Kidney glomerular epithelial cell (primary cell): ENCODE measurements around the gene KCNQ1.
A peak's percentile ranks its signal among the peaks of the same experiment; 100 is the strongest.

Experiments used
- DNase-seq: peaks from one replicate; lab custom pipeline; 2025; lab: John Stamatoyannopoulos, UW

The KCNQ1 gene, protein sequence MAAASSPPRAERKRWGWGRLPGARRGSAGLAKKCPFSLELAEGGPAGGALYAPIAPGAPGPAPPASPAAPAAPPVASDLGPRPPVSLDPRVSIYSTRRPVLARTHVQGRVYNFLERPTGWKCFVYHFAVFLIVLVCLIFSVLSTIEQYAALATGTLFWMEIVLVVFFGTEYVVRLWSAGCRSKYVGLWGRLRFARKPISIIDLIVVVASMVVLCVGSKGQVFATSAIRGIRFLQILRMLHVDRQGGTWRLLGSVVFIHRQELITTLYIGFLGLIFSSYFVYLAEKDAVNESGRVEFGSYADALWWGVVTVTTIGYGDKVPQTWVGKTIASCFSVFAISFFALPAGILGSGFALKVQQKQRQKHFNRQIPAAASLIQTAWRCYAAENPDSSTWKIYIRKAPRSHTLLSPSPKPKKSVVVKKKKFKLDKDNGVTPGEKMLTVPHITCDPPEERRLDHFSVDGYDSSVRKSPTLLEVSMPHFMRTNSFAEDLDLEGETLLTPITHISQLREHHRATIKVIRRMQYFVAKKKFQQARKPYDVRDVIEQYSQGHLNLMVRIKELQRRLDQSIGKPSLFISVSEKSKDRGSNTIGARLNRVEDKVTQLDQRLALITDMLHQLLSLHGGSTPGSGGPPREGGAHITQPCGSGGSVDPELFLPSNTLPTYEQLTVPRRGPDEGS

GRCh38 chr11:2444821-2445745 lies at the start of gene KCNQ1:
Gene KCNQ1 (plus strand): TSS chr11:2445008. CDS start chr11:2445099, 91 bp downstream.
- DNase-seq, result no peak

- no peak for DNase-seq
These were observed 49.5 kb upstream of the KCNQ1 start for GRCh38 chr11:2395211-2395730.

DNA sequence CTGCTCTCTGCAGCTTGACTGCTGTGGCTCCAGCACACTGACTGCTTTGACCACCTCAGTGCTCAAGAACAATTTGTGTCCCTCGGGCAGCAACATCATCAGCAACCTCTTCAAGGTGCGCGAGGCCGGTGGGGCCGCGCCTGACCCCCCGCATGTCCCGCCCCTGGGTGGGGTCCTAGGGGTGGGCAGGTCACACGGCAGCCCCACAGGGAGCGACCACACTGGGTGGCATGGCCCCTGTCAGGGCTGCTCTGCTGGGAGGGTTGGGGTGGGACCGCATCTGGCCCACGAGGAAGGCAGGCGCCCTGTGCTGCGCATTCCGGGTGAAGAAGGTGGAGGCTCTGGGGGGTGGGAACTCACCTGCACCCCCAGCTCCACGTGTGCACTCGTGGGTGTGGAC lies 49.0 kb upstream of the KCNQ1 start:
- DNase-seq, result no peak

GRCh38 chr11:2396471-2396870 lies 48.3 kb upstream of the KCNQ1 start:
- DNase-seq, result no peak

- no peak for DNase-seq
These were observed 47.8 kb upstream of the KCNQ1 start for GRCh38 chr11:2397005-2397404.

- no peak for DNase-seq
These were observed 46.0 kb upstream of the KCNQ1 start for GRCh38 chr11:2398664-2399355.

DNA sequence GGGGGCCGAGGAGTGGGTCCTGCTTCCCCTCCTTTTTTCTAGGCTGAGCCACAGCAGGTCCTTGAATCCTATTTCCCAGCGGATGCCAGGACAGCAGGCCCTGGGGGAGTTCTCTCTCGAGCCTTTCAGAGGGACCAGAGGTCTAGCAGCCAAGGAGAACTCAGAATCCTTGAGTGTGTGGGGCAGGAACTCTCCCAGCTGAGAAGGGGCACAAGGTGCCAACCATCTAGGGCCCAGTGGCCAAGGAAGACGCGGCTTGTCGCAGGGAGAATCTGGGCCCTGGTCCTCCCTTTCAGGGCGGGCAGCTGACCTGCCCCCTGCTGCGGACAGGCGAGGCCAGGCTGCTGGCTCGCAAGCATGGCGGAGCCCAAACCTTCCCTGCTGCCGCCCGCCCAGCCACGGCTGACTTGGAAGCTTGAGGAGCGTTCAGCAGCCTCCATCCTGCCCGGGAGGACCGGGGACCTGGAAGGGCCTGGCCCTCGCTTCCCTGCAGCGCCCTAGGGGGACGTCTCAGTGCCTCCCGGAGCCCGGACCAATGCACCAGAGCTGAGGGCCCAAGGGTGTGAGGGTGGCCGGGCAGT lies 45.2 kb upstream of the KCNQ1 start:
- DNase-seq, result no peak

- peak; percentile 99 for DNase-seq
These were observed 44.6 kb upstream of the KCNQ1 start, which contains the start of gene TSSC4 for GRCh38 chr11:2400069-2400761. Gene TSSC4 (plus strand): TSS chr11:2400750. CDS start chr11:2402634, 1,884 bp downstream.

- DNase-seq, result no peak
These were observed 43.9 kb upstream of the KCNQ1 start for GRCh38 chr11:2400762-2401435.

GRCh38 chr11:2401436-2401984 lies 43.3 kb upstream of the KCNQ1 start:
- no peak for DNase-seq

DNA sequence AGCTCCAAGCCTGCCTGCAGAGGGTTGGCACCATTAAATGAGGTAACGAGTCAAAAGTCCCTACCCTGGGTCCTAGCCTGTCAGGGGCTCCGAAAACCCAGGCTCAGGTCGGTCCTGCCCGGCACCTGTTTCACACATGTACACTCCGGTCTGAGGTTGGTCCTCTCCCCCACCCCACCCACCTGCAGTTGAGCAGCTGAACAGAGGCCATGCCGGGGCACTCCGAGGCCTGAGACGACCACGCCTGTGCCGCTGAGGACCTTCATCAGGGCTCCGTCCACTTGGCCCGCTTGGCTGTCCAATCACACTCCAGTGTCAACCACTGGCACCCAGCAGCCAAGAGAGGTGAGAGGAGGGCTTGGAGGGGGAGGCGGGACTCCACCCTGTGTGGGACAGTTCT lies 42.7 kb upstream of the KCNQ1 start:
- DNase-seq, result no peak

DNA sequence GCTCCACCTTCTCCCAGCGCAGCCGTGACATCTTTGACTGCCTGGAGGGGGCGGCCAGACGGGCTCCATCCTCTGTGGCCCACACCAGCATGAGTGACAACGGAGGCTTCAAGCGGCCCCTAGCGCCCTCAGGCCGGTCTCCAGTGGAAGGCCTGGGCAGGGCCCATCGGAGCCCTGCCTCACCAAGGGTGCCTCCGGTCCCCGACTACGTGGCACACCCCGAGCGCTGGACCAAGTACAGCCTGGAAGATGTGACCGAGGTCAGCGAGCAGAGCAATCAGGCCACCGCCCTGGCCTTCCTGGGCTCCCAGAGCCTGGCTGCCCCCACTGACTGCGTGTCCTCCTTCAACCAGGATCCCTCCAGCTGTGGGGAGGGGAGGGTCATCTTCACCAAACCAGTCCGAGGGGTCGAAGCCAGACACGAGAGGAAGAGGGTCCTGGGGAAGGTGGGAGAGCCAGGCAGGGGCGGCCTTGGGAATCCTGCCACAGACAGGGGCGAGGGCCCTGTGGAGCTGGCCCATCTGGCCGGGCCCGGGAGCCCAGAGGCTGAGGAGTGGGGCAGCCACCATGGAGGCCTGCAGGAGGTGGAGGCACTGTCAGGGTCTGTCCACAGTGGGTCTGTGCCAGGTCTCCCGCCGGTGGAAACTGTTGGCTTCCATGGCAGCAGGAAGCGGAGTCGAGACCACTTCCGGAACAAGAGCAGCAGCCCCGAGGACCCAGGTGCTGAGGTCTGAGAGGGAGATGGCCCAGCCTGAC lies 41.7 kb upstream of the KCNQ1 start:
- no peak for DNase-seq

DNA sequence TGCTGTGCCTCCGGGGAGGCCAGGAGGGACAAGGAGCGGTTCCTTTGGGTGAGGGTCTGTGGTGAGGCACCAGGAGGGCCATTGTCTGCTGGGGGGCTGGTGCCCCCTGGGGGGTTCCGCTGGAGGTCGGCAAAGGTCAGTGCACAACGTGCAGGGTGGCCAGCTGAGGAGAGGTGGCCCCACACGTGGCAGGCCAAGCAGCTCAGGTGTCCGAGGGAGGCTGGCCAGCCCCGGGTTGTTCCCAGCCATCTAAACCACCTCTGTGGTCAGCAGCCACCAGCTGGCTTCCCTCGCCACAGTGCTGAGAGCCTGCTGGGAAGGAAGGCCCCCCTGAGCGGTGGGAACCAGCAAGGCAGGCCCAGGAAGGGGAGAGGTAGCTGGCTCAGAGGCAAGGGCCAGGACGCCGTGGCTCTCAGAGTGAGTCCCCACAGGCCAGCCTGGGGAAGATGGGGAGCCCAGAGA lies 40.0 kb upstream of the KCNQ1 start:
- DNase-seq, result no peak

DNA sequence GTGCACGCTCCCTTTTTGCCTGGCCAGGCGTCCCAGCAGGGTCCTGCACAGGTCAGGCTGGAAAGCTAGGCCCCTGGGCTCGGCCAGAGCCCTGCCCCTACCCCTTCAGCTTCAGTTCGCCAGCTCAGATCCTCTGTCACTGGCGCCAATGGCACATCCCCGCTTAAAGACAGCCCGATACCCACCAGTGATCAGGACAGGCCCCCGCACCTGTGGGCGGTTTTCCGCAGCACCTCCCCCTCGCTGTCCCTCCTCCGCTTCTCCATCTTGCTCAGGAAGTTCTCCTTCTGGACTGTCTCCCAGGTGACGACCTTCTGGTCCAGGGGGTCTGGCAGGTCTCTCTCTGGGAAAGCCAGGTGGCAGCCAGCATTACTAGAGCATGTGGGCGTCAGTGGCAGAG lies 38.4 kb upstream of the KCNQ1 start:
- no peak for DNase-seq

- no peak for DNase-seq
These were observed 37.9 kb upstream of the KCNQ1 start for GRCh38 chr11:2406878-2407410.

DNA sequence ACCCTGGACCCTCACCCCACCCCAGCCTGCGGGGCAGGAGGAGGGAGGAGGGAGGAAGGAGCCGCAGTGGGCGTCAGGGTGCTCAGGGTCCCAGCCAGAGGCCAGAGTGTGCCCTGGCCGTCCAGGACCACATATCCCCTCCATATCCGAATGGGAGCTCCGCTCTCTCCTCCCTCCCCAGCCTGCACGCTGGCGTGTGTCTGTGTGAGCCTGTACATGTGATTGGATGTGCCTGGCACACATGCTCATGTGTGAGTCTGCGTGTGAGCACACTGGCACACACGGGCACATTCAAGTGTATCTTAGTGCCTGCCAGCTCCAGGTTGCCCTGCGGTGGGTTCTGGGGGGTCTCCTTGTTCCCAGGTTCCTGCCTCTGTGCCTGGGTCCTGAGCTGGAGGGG lies 36.1 kb upstream of the KCNQ1 start:
- DNase-seq, result no peak

DNA sequence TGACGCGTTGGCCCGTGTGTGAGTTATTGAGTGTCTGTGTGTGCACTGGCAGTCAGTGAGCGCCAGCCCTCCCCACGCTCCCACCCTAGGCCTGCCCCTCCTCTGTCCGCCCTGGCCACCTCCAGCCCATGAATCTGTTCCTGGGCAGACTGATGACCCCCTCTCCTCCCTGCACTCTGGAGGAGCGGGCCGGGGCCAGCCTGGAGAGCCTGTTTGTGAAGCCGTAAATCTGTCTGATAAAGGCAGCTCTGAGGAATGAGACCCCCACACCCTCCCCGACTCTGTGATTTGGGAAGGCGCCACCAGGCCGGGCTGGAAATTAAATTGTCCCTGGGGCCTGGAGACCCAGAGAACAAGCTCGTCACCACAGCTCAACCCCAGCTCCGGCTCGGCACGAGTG lies 35.7 kb upstream of the KCNQ1 start:
- no peak for DNase-seq
